Astrocyte of the cerebellum (primary cell): ENCODE results near the gene STOX1.
"Not testable (repeated sequence)": the region's sequence is repeated elsewhere in the genome, so short reads cannot be mapped to it uniquely, and the experiment has no call there.

Experiments
- DNase-seq: peaks from one replicate; pipeline ENCODE4 v3.0.0-alpha.2; 2011; ENCODE audit warnings: low read depth
- H3K4me3 ChIP-seq: 2 replicates; pipeline ENCODE4 v1.5.1; 2011; ENCODE audit warnings: mild to moderate bottlenecking, low read depth, low read length, moderate library complexity
- in situ Hi-C: cut with HindIII; loops from 2 replicates; pipeline ENCODE4 v1.10.0; 2017; ENCODE audit warnings: low sequenced_read_pairs
- TF ChIP-seq, protein P1 (sequence below): IDR thresholded peaks from 2 replicates; pipeline ENCODE4 v1.5.1; 2012; ENCODE audit warnings: low read length, low read depth, moderate library complexity, mild to moderate bottlenecking; ENCODE audit errors: missing control alignments

Gene STOX1

DNA sequence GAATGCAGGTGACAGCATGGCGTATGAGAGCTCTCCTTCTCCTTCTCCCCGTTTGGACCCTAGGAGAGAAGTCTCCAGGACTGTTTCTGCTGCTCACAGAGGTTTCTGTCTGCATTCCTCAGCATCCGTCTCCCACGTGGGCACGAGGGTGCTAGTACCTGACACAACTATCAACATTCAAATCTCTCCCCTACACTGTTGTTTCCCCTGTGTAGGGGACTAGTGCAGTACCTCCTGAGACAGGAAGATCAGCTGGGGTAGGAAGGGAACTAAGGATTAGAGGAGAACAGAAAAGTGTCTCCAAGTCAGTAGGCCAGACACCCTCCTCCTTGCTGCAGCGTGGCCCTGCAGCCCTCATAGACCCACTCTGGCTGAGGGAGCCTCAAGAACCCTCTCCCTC, 29.0 kb downstream of the STOX1 start:
- H3K4me3 ChIP-seq: no peak overlapping the region
- TF ChIP-seq, protein P1, sequence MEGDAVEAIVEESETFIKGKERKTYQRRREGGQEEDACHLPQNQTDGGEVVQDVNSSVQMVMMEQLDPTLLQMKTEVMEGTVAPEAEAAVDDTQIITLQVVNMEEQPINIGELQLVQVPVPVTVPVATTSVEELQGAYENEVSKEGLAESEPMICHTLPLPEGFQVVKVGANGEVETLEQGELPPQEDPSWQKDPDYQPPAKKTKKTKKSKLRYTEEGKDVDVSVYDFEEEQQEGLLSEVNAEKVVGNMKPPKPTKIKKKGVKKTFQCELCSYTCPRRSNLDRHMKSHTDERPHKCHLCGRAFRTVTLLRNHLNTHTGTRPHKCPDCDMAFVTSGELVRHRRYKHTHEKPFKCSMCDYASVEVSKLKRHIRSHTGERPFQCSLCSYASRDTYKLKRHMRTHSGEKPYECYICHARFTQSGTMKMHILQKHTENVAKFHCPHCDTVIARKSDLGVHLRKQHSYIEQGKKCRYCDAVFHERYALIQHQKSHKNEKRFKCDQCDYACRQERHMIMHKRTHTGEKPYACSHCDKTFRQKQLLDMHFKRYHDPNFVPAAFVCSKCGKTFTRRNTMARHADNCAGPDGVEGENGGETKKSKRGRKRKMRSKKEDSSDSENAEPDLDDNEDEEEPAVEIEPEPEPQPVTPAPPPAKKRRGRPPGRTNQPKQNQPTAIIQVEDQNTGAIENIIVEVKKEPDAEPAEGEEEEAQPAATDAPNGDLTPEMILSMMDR: no peak
- in situ Hi-C loops: no loop called here
- DNase-seq: no peak

DNA sequence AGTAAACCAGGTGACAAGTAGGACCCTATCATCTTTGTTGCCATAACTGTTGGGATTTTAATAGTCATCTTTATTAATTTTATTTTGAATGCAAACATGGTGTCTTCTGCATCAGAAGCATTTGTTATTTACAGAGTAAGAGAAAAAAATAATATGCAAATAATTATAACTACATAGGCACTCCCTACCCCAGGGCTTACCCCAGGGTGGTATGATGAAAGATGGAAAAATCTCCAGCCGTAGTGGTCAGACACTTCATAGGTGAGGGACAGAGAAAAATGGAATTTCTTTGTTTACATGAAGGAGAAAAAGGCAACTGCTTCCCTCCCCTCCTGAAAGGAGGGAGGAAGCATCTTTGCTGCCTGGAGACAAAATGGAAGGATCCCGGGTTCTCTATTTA, 29.7 kb downstream of the STOX1 start:
- no peak for DNase-seq
- in situ Hi-C loops: no loop called here
- H3K4me3 ChIP-seq: no peak overlapping the region
- TF ChIP-seq, protein P1: no peak

DNA sequence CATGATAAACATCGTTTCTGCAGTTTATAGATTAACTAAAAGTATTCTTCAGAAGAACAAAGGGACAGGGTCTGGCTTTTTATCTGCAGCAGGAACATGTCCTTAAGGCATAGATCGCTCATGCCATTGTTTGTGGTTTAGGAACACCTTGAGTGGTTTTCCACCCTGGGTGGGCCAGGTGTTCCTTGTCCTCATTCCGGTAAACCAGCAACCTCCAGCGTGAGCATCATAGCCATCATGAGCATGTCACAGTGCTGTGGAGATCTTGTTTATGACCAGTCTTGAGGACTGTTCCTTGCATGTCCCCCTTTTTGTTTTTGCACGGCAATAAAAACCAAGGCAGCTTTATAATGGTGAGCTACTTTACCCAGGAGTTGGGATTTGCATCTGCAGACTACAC, 33.9 kb downstream of the STOX1 start:
- DNase-seq: no peak
- no peak overlapping the region for H3K4me3 ChIP-seq
- in situ Hi-C loops: no loop called here
- TF ChIP-seq, protein P1: no peak

DNA sequence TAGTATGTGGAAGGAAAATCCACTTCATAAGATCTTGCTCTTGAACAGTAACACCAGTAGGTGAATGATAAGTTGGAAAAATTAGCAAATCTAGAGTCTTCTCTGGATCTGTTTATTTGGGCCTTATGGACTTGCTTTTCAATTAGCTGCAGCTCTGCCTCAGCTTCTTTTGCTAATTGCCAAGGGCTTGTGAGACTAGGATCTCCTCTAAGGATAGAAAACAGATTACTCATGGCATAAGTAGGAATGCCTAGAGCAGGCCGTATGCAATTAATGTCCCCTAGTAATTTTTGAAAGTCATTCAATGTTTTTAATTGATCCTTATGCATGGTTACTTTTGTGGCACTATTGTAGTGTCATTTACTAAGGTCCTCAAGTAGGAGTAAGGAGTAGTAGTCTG, 37.3 kb downstream of the STOX1 start:
- in situ Hi-C loops: no loop called here
- no peak overlapping the region for H3K4me3 ChIP-seq
- no peak for DNase-seq
- TF ChIP-seq, protein P1: no peak

DNA sequence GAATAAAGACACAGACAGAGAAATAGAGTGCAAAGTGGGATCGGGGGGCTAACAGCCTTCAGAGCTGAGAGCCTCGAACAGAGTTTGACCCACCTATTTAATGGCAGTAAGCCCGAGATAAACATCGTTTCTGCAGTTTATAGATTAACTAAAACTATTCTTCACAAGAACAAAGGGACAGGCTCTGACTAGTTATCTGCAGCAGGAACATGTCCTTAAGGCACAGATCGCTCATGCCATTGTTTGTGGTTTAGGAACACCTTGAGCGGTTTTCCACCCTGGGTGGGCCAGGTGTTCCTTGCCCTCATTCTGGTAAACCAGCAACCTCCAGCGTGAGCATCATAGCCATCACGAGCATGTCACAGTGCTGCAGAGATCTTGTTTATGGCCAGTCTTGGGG, 40.8 kb downstream of the STOX1 start:
- H3K4me3 ChIP-seq, in situ Hi-C loops, DNase-seq: not testable (repeated sequence)

DNA sequence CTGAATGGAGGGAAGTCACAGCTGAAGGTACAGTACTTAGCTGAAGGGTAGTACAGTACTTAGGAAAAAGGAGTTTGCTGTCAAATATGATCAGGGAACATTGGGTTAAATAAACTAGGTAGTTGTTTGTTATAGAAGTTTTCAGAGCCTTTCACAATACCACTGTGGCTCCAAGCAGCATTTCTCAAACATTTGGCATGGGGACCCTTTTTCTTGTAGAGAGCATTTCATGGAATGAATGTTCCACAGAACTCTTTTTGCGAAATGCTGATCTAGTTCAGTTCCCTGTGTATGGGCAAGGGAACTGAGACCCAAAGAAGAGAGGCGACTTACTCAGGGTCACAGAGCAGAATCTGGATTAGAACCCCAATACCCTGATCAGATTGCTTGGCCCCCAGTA, 42.3 kb downstream of the STOX1 start:
- in situ Hi-C loops: no loop called here
- TF ChIP-seq, protein P1: no peak
- no peak for DNase-seq
- H3K4me3 ChIP-seq: no peak overlapping the region

DNA sequence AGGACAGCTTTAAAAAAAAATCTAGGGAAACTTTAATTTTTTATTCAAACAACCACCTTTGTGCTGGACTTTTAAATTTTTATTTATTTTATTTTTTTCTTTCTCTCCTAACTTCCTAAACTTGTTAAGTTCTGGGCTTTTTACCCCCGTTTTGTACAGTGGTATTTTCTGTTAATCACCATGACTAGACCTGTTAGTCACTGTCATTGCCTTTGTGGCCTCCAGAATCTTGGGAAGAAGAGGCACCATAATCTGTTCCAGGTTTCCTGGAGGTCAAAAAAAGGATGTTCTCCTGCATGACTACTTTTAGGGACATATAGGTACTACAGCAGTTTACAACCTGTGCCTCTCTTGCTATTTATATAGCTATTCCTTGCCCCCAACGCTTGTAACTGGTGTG, 42.7 kb downstream of the STOX1 start:
- TF ChIP-seq, protein P1: no peak
- in situ Hi-C loops: no loop called here

More for the DNA sequence above, 42.7 kb downstream of the STOX1 start:
- no peak overlapping the region for H3K4me3 ChIP-seq
- no peak for DNase-seq
